Measurements from ENCODE around the gene MST1R. TPM values are rescaled to one million over a fixed set of nuclear protein-coding genes. Genes with fewer than 3 reads are reported as not detected.

The MST1R gene
- total RNA-seq, 1 experiment from 2014 or later: 0.21 TPM

DNA sequence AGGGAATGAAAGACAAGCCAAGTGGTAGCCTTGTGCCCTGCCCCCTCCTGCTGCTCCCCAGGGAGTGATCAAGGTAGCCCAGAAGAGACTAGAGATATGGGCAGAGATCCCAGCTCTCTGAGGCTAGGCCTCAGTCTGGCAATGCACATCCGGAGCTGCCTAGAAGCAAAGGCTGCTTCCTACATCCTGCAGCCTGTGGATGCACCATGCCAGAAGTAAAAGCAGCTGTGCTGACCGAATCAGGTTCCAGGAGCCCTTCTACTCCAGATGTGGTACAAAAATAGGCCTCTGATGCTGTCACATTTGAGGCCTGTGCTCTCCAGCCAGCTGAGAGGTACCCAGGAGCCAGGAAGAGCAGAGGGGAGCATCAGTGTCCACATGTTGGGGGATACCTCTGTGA, 63.3 kb downstream of the MST1R start:
- no peak for DNase-seq (ENCODE audit: low spot score)

DNA sequence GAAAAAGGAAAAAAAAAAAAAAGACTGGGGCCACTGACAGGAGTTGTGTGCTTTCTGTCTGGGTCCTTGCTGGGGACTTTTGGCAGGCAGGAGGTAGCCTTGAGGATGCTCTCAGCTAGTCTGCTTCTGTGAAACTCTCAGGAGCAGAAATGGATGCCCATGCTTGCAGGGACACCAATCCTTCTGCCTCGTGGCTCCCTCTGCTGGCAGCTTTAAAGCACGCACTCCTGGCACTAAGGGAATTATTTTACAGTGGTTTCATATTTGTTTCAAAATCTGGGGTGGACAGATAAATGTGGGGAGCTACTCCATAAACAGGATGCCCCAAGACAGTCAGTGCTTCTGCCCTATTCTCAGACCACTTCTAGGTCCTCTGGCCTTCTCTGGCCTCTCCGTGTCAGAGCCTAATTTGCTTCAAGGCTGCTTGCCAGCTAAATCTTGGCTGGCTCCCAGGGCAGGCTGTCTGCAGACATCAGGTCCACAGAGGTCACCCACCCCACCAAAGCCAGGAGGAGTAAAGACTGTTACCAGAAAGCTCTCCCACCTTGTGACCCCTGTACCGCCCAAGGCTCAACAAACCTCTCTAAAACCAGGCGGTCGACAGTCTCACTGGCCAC, 64.4 kb downstream of the MST1R start:
- DNase-seq (ENCODE audit: low spot score): peak; percentile 35

Other genes starting within 250 kb of the MST1R start
- 78.3 and 86.6 TPM in 2 replicates for gene APEH, start 229.5 kb downstream of the MST1R start, total RNA-seq (2014; rRNA removed; shearing (Covaris generic))
- 0.10 TPM in 1 of 2 replicates, not detected in the other for gene MST1, start 214.4 kb downstream of the MST1R start, total RNA-seq (2014; rRNA removed; shearing (Covaris generic))
- 8.4 and 11.8 TPM in 2 replicates for gene RNF123, start 214.3 kb downstream of the MST1R start, total RNA-seq (2014; rRNA removed; shearing (Covaris generic))
- not detected in 2 replicates for gene AMIGO3, start 184.2 kb downstream of the MST1R start, total RNA-seq (2014; rRNA removed; shearing (Covaris generic))
- 11.9 and 15.1 TPM in 2 replicates for gene GMPPB, start 179.9 kb downstream of the MST1R start, total RNA-seq (2014; rRNA removed; shearing (Covaris generic))
- gene IP6K1, start 117.3 kb downstream of the MST1R start, total RNA-seq (2014; rRNA removed; shearing (Covaris generic)): 13.0 and 18.0 TPM in 2 replicates
- gene CDHR4, start 104.0 kb downstream of the MST1R start, total RNA-seq (2014; rRNA removed; shearing (Covaris generic)): not detected in 2 replicates
- 0.68 and 2.1 TPM in 2 replicates for gene INKA1, start 100.6 kb downstream of the MST1R start, total RNA-seq (2014; rRNA removed; shearing (Covaris generic))
- gene UBA7, start 89.9 kb downstream of the MST1R start, total RNA-seq (2014; rRNA removed; shearing (Covaris generic)): 10.4 and 13.2 TPM in 2 replicates
- gene TRAIP, start 47.3 kb downstream of the MST1R start, total RNA-seq (2014; rRNA removed; shearing (Covaris generic)): 4.4 and 5.7 TPM in 2 replicates
- gene CAMKV, start 34.0 kb downstream of the MST1R start, total RNA-seq (2014; rRNA removed; shearing (Covaris generic)): not detected in 2 replicates
- gene MON1A, start 25.9 kb upstream of the MST1R start, total RNA-seq (2014; rRNA removed; shearing (Covaris generic)): 3.0 and 3.9 TPM in 2 replicates
- 17.1 and 31.5 TPM in 2 replicates for gene RBM6, start 36.3 kb upstream of the MST1R start, total RNA-seq (2014; rRNA removed; shearing (Covaris generic))
- gene RBM5, start 185.0 kb upstream of the MST1R start, total RNA-seq (2014; rRNA removed; shearing (Covaris generic)): 35.2 and 81.4 TPM in 2 replicates